ENCODE data around the gene OR6C4.
"Not testable (repeated sequence)": the region's sequence is repeated elsewhere in the genome, so short reads cannot be mapped to it uniquely, and the experiment has no call there.

OR6C4 gene

DNA sequence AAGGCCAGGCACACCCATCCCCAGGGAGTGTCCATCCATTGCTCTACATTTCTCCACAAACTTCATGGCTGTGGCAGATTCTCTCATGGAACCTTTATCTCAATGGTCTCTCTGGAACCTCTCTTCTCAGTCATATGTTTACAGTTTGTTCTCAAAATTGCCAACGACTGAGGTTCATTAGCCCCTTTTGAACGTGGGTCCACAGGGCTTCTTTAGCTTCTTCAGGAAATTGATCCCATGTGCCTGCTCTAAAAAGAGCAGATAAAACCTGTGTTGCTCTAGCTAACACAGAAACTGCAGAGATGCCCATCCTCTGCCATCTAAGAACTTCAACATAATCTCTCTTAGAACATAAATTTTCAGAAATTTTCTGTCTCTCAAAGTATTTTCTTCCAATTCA is at the start of gene OR6C4:
TSS of gene OR6C4 (plus strand) at position 301 of the 400 bp plus-strand sequence. CDS start 1,625 bp downstream, outside the sequence.
- no peak for DNase-seq

DNA sequence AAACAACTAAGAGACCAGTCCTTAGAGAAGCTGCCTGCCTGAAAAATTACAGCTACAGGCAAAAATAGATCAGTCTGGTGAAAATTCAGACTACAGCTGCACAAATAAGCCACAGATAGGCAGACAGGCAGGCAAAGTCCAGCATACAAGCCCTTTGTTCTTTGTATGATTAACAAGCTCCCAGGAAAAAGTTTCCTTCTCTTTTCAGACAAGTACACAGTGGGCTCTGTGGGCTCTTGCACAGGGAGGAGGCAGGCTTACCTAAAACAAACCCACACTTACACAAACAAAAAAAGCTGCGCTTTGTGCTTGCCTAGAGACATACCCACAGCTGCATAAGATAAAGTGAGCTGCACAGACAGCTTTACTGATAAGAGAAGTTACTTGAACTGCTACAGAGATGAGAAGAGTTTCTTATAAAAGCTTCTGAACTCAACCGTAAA is 49.6 kb upstream of the OR6C4 start:
- no peak for DNase-seq

DNA sequence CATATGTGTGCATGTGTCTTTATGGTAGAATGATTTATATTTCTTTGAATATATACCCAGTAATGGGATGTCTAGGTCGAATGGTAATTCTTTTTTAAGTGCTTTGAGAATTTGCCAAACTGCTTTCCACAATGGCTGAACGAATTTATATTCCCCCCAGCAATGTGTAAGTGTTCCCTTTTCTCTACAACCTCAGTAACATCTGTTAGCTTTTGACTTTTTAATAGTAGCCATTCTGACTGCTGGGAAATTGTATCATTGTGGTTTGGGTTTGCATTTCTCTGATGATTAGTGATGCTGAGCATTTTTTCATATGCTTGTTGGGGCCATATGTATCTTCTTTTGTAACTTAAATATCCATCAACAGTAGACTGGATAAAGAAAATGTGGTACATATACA is 47.8 kb upstream of the OR6C4 start:
- DNase-seq, result no peak

DNA sequence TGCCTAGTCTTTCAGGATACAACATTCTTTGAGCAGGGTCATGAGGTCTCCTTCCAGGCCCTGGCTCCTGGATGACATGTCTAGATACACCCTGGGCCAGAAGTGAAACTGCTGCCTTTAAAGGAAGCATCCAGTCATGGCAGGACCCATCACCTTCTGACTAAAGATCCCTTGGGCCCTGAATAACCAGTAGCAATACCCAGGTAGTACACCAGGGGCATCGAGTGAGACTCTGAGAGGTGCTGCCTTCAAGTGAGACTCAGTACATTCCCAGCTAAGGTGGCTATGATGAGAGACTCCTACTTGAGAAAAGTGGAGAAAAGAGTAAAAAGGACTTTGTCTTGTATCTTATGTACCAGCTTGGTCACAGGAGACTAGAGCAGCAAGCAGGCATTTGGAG is 33.7 kb upstream of the OR6C4 start:
- no peak for DNase-seq

DNA sequence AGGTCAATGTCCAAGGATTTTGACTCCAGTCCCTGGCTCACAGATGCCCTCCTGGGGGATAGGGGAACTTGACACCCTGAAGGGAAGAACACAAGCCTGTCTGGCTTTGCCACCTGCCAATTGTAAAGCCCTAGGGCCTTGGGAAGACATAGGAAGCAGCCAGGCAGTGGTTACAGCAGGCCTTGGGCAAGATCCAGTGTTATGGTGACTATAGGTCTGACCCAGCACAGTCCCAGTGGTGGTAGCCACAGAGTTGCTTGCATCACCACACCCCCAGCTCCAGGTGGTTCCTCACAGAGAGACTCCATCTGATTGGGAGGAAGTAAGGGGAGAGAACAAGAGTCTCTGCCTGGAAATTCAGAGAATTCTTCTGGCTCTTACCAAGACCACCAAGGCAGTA is 33.0 kb upstream of the OR6C4 start:
- no peak for DNase-seq

DNA sequence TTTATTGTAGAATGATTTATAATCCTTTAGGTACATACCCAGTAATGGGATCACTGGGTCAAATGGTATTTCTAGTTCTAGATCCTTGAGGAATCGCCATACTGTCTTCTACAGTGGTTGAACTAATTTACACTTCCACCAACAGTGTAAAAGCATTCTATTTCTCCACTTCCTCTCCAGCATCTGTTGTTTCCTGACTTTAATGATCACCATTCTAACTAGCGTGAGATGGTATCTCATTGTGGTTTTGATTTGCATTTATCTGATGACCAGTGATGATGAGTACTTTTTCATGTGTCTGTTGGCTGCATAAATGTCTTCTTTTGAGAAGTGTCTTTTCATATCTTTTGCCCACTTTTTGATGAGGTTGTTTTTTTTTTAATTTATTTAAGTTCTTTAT is 1.2 kb upstream of the OR6C4 start:
- not testable (repeated sequence) for DNase-seq

DNA sequence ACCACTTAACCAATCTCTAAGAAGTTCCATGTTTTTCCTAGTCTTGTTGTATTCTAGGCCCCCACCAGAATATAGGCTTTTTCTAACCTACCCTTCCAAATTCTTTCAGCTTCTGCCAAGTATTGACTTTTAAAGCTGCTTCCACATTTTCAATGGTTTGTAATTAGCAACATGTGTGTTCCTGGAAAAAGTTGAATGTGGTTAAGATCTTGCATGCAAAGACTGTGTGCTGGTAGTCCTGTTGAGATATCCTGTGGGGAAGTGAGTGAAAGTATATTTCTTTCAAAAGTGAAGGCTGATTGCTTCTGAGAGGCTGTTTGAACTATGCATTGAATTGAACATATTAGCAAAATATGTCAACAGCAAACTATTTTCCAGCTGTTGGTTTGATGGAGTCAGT is 646 bp upstream of the OR6C4 start:
- no peak for DNase-seq

DNA sequence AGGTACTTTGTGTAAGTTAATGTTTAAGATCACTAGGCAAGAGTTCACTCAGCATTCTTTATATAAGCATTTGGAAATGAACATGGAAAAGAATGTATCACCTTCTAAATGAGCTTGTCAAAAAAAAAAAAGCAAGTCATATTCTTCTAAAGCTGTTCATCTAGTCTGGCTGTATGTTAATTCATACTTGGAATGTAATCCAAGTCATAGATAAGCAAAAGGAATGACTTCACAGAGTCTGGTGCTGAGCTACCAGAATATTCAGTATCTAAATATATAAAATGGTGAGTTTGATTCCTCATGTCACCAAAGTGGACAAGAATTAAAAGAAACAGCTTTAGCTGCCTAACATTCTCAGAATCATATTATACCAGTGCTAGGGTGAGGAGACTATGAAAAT is 4.9 kb downstream of the OR6C4 start:
- no peak for DNase-seq

DNA sequence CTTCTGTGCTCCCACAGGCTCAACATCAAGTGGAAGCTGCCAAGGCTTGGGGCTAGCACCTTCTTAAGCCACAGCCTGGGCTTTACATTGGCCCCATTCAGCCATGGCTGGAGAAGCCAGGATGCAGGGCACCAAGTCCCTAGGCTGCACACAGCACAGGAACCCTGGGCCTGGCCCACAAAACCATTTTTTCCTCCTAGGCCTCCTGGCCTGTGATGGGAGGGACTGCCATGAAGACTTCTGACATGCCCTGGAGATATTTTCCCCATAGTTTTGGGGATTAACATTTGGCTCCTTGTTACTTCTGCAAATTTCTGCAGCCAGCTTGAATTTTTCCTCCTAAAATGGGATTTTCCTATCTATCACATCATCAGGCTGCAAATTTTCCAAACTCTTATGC is 20.7 kb downstream of the OR6C4 start:
- DNase-seq, result not testable (repeated sequence)

DNA sequence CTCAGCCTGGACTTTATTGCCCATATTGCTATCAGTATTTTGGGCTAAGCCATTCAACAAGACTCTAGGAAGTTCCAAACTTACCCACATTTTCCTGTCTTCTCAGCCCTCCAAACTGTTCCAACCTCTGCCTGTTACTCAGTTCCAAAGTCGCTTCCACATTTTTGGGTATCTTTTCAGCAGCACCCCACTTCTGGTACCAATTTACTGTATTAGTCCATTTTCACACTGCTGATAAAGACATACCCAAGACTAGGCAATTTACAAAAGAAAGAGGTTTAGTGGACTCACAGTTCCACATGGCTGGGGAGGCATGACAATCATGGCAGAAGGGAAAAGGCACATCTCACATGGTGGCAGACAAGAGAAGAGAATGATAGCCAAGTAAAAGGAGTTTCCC is 21.3 kb downstream of the OR6C4 start:
- not testable (repeated sequence) for DNase-seq

DNA sequence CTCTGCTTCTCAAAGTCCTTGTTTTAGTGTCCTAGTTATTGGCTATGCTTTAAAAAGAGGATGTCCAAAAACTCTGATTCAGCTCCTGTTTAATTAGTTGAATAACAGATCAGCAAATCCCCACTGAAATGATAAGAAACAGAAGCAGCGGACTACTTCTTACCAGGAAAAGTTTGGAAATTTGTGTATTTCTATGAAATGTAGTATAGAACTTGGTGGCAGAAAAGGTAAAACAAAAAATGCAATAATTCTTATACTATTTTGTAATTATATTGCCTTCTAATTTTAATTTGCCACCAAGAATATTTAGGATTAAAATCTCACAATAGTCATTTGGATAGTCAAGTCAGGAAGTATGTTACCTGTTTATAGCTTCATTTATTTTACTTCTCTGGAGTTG is 22.8 kb downstream of the OR6C4 start, which contains the start of gene OR2AP1:
TSS of gene OR2AP1 (plus strand) at position 301 of the 400 bp plus-strand sequence. CDS start 1,947 bp downstream, outside the sequence.
- no peak for DNase-seq

DNA sequence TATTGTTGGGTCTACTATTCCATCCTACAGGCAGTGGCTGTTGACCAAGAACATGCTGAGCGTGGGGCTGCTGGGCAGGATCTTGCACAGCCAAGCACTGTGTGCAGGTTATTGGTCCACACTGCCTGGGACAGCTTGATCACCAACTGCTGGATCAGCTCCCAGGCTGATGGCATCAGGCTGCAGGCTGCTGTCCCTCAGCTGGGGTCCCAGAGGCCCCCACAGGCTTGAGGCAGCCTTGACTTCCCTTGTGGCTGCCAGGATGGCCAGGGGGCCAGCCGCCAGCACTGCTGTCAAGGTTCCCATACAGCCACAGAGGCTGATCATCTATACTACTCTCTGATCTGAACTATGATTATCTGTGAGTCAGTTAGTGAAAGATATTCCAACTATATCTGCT is 32.7 kb downstream of the OR6C4 start:
- no peak for DNase-seq

DNA sequence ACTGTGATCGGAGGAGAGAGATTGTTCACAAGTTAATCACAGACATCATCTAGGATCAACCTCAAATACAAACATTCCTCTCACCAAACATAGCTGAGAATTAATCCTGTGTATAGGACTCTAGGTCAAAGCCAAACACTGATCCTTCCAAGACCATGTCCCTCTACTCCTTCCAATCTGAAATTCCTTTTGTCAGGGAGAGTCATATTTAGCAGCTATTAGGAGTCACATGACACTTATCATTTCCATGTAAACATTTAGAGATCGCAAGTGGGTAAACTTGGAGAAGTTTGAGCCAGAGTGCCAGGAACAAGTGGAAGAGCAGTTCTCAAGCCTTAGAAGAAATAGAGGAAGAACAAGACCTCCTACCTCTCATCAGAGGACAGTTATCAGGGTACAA is 36.4 kb downstream of the OR6C4 start:
- no peak for DNase-seq

DNA sequence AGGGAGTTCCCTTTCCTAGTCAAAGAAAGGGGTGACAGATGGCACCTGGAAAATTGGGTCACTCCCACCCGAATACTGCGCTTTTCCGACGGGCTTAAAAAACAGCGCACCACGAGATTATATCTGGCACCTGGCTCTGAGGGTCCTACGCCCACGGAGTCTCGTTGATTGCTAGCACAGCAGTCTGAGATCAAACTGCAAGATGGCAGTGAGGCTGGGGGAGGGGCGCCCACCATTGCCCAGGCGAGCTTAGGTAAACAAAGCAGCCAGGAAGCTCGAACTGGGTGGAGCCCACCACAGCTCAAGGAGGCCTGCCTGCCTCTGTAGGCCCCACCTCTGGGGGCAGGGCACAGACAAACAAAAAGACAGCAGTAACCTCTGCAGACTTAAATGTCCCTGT is 40.8 kb downstream of the OR6C4 start:
- not testable (repeated sequence) for DNase-seq

All from amniotic stem cell (primary cell).